WERI-Rb-1 (cell line): Measurements from ENCODE around the gene STK35.

Experiments used
- DNase-seq: peaks from one replicate; pipeline ENCODE4 v3.0.0-alpha.2; 2020
- H3K27ac ChIP-seq: fragments of 250-450 bp; sonication (Bioruptor Pico); 2 replicates; pipeline ENCODE4 v1.5.1; 2020; ENCODE audit warnings: mild to moderate bottlenecking, moderate library complexity
- H3K27me3 ChIP-seq: fragments of 250-450 bp; sonication (Bioruptor Pico); 2 replicates; pipeline ENCODE4 v1.5.1; 2021; ENCODE audit warnings: mild to moderate bottlenecking, low read depth, moderate library complexity; ENCODE audit not compliant: insufficient read depth, severe bottlenecking
- H3K36me3 ChIP-seq: fragments of 250-450 bp; sonication (Bioruptor Pico); 2 replicates; pipeline ENCODE4 v1.5.1; 2020; ENCODE audit warnings: mild to moderate bottlenecking, moderate library complexity
- H3K4me3 ChIP-seq: 2 replicates; pipeline ENCODE4 v1.5.1; 2011; ENCODE audit warnings: low read depth, mild to moderate bottlenecking, control low read depth, low read length
- H3K9me3 ChIP-seq: fragments of 250-450 bp; sonication (Bioruptor Pico); 2 replicates; pipeline ENCODE4 v1.5.1; 2021; ENCODE audit warnings: mild to moderate bottlenecking, moderate library complexity; ENCODE audit not compliant: severe bottlenecking
- CTCF ChIP-seq: IDR thresholded peaks from 2 replicates; pipeline ENCODE4 v1.5.1; 2011; ENCODE audit warnings: low read depth, mild to moderate bottlenecking, control low read depth, inconsistent platforms, low read length

Gene STK35

GRCh38 chr20:2164421-2164820, 62.8 kb downstream of the STK35 start:
- H3K27me3 ChIP-seq, result no peaks in the 10 kb centered on the region
- no peak for DNase-seq
- no peaks in the 10 kb centered on the region for H3K9me3 ChIP-seq
- no peak for TF ChIP-seq CTCF
- no peaks in the 10 kb centered on the region for H3K36me3 ChIP-seq
- H3K4me3 ChIP-seq, result no peak overlapping the region
- H3K27ac ChIP-seq, result no peak overlapping the region

GRCh38 chr20:2164966-2165365, 63.3 kb downstream of the STK35 start:
- TF ChIP-seq CTCF, result no peak
- Histone ChIP-seq H3K36me3 (no peaks in the 10 kb centered on the region), H3K27ac (no peak overlapping the region), H3K4me3 (no peak overlapping the region), H3K27me3 (no peaks in the 10 kb centered on the region), H3K9me3 (no peaks in the 10 kb centered on the region)
- DNase-seq, result no peak

GRCh38 chr20:2165871-2166270, 64.2 kb downstream of the STK35 start:
- Histone ChIP-seq H3K4me3 (no peak overlapping the region), H3K27ac (no peak overlapping the region), H3K36me3 (no peaks in the 10 kb centered on the region), H3K9me3 (no peaks in the 10 kb centered on the region), H3K27me3 (no peaks in the 10 kb centered on the region)
- no peak for DNase-seq
- TF ChIP-seq CTCF, result no peak

- no peak for TF ChIP-seq CTCF
- H3K27me3 ChIP-seq, result no peaks in the 10 kb centered on the region
- H3K36me3 ChIP-seq, result no peaks in the 10 kb centered on the region
- DNase-seq, result no peak
- H3K4me3 ChIP-seq, result no peak overlapping the region
- H3K27ac ChIP-seq, result no peak overlapping the region
- no peaks in the 10 kb centered on the region for H3K9me3 ChIP-seq
Observed at GRCh38 chr20:2167112-2167511, 65.5 kb downstream of the STK35 start.

- no peak for TF ChIP-seq CTCF
- Histone ChIP-seq H3K36me3 (no peaks in the 10 kb centered on the region), H3K27me3 (no peaks in the 10 kb centered on the region), H3K27ac (no peak overlapping the region), H3K9me3 (no peaks in the 10 kb centered on the region), H3K4me3 (no peak overlapping the region)
- DNase-seq, result no peak
Observed at GRCh38 chr20:2168946-2169345, 67.3 kb downstream of the STK35 start.

GRCh38 chr20:2169456-2170088, 67.9 kb downstream of the STK35 start:
- DNase-seq, result no peak
- Histone ChIP-seq H3K9me3 (no peaks in the 10 kb centered on the region), H3K27ac (no peak overlapping the region), H3K27me3 (no peaks in the 10 kb centered on the region), H3K4me3 (no peak overlapping the region), H3K36me3 (no peaks in the 10 kb centered on the region)
- TF ChIP-seq CTCF, result no peak
